ENCODE data around the gene PARD3.
"Not testable (repeated sequence)": the region's sequence is repeated elsewhere in the genome, so short reads cannot be mapped to it uniquely, and the experiment has no call there.

The PARD3 gene

GRCh38 chr10:34378297-34378696, 436.8 kb downstream of the PARD3 start:
- no peak for DNase-seq (ENCODE audit: low spot score)

GRCh38 chr10:34377833-34378232, 437.3 kb downstream of the PARD3 start:
- DNase-seq (ENCODE audit: low spot score): no peak

GRCh38 chr10:34374356-34375045, 440.6 kb downstream of the PARD3 start:
- peak; percentile 33 for DNase-seq (ENCODE audit: low spot score)

- peak; percentile 20 for DNase-seq (ENCODE audit: low spot score)
Observed at GRCh38 chr10:34373211-34373610, 441.9 kb downstream of the PARD3 start.

GRCh38 chr10:34372509-34372908, 442.6 kb downstream of the PARD3 start:
- no peak for DNase-seq (ENCODE audit: low spot score)

GRCh38 chr10:34370126-34370525, 445.0 kb downstream of the PARD3 start:
- no peak for DNase-seq (ENCODE audit: low spot score)

GRCh38 chr10:34369120-34369519, 446.0 kb downstream of the PARD3 start:
- DNase-seq (ENCODE audit: low spot score): no peak

GRCh38 chr10:34364253-34365037, 450.7 kb downstream of the PARD3 start:
- no peak for DNase-seq (ENCODE audit: low spot score)

GRCh38 chr10:34360984-34361383, 454.1 kb downstream of the PARD3 start:
- no peak for DNase-seq (ENCODE audit: low spot score)

GRCh38 chr10:34359435-34359813, 455.7 kb downstream of the PARD3 start:
- no peak for DNase-seq (ENCODE audit: low spot score)

GRCh38 chr10:34358729-34359434, 456.2 kb downstream of the PARD3 start:
- no peak for DNase-seq (ENCODE audit: low spot score)

- no peak for DNase-seq (ENCODE audit: low spot score)
Observed at GRCh38 chr10:34356463-34356862, 458.6 kb downstream of the PARD3 start.

- not testable (repeated sequence) for DNase-seq (ENCODE audit: low spot score)
Observed at GRCh38 chr10:34353530-34353929, 461.6 kb downstream of the PARD3 start.

- not testable (repeated sequence) for DNase-seq (ENCODE audit: low spot score)
Observed at GRCh38 chr10:34352599-34353204, 462.4 kb downstream of the PARD3 start.

- no peak for DNase-seq (ENCODE audit: low spot score)
Observed at GRCh38 chr10:34351161-34351560, 463.9 kb downstream of the PARD3 start.

GRCh38 chr10:34348917-34349485, 466.1 kb downstream of the PARD3 start:
- DNase-seq (ENCODE audit: low spot score): no peak

- no peak for DNase-seq (ENCODE audit: low spot score)
Observed at GRCh38 chr10:34348021-34348420, 467.1 kb downstream of the PARD3 start.

- no peak for DNase-seq (ENCODE audit: low spot score)
Observed at GRCh38 chr10:34347131-34347530, 468.0 kb downstream of the PARD3 start.

- DNase-seq (ENCODE audit: low spot score): no peak
Observed at GRCh38 chr10:34346516-34347100, 468.5 kb downstream of the PARD3 start.

- no peak for DNase-seq (ENCODE audit: low spot score)
Observed at GRCh38 chr10:34345383-34345782, 469.7 kb downstream of the PARD3 start.

GRCh38 chr10:34343764-34344163, 471.3 kb downstream of the PARD3 start:
- no peak for DNase-seq (ENCODE audit: low spot score)

GRCh38 chr10:34341473-34341872, 473.6 kb downstream of the PARD3 start:
- no peak for DNase-seq (ENCODE audit: low spot score)

Measured in globus pallidus (tissue), 1 donor.